Measurements from ENCODE around the gene STRN3.
"Not testable (repeated sequence)": the region's sequence is repeated elsewhere in the genome, so short reads cannot be mapped to it uniquely, and the experiment has no call there.

The STRN3 gene

DNA sequence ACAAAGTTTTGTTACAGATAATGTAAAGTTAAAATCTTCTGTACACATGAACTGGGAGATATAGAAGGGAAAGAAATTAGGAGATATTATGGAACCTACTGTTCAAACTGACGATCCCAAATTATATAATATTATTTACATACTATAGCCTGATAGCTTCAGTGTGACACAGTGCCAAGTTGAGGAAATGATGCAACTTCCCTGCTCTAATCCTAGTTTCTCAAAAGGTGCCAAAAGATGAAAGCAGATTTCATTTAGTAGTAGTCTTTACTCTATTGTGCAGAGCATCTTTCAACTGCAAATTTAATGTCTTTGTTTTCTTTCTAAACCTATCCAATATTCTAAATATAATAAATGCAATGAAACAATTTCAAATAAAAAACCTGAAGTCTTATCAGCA, 104.9 kb downstream of the STRN3 start:
- DNase-seq (ENCODE audit: extremely low read depth in 1 of 2, low read depth in 1 of 2), result no peak

- no peak for DNase-seq (ENCODE audit: extremely low read depth in 1 of 2, low read depth in 1 of 2)
These were observed 110.6 kb downstream of the STRN3 start for GRCh38 chr14:30915596-30915995.

- no peak for DNase-seq (ENCODE audit: extremely low read depth in 1 of 2, low read depth in 1 of 2)
These were observed 111.4 kb downstream of the STRN3 start for GRCh38 chr14:30914812-30915211.

- no peak for DNase-seq (ENCODE audit: extremely low read depth in 1 of 2, low read depth in 1 of 2)
These were observed 117.4 kb downstream of the STRN3 start for GRCh38 chr14:30908826-30909225.

- DNase-seq (ENCODE audit: extremely low read depth in 1 of 2, low read depth in 1 of 2), result no peak
These were observed 118.5 kb downstream of the STRN3 start for GRCh38 chr14:30907659-30908057.

DNA sequence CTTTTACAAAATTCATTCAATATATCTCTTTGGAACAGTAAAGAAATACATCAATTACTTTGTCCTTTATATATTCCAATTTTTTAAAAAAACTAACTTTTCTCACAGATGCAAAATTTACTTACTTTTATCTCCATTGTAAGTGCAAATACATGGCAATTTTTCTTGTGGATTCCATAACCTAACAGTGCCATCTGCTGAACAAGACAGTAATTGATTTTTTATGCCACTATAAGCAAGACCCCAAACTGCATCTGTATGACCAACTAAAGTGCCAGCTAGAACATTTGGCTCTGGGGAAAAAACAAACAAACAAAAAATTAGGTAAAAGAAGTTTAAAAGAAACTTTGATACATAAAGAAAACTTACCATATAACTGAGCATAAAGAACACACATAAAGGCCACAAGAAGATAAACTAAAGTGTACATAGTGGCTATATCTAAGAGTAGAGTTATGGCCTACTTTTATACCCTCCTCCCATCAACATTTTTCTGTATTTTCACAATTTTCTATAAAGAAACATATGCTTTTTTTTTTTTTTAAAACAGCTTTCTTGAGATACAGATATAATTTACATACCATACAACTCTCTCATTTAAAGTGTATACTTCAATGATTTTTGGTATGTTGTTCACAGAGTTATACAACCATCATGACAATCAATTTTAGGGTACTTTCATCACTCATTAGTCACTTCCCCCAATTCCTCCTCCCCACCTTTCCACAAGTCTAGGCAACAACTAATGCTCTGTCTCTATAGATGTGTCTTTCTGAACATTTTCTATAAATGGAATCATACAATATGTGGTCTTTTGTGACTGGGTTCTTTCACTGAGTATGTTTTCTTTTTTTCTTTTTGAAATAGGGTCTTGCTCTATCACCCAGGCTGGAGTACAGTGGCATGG, 119.2 kb downstream of the STRN3 start:
- DNase-seq (ENCODE audit: extremely low read depth in 1 of 2, low read depth in 1 of 2), result no peak

- DNase-seq (ENCODE audit: extremely low read depth in 1 of 2, low read depth in 1 of 2), result no peak
These were observed 122.7 kb downstream of the STRN3 start for GRCh38 chr14:30903285-30904124.

- not testable (repeated sequence) for DNase-seq (ENCODE audit: extremely low read depth in 1 of 2, low read depth in 1 of 2)
These were observed 129.1 kb downstream of the STRN3 start for GRCh38 chr14:30897121-30897520.

- DNase-seq (ENCODE audit: extremely low read depth in 1 of 2, low read depth in 1 of 2), result no peak
These were observed 129.7 kb downstream of the STRN3 start for GRCh38 chr14:30896435-30896834.

DNA sequence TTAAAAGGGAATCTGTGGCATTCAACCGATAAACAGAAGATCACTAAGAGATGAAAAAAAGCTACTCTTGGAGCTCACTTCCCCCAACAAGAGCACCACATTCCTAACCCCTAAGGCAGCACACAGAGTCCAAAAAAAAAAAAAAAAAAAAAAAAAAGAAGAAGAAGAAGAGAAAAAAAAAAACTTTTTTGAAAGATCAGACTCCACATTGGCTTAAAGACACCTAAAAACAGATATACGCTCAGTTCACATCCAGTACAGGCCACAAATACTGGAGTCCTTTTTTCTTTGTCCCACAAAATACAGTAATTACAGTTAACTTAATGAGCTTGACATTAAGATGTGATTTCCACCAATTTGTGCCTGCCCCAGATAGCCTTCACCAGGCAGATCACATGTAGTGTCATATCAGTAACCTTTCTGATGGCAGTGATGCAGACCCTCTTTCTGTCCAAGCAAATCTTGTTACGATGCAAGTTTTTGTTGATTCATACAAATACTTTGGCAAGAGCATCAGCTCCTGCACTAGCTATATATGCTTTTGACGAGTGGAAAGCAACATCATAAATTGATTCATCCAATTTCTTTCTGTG, 131.2 kb downstream of the STRN3 start:
- DNase-seq (ENCODE audit: extremely low read depth in 1 of 2, low read depth in 1 of 2), result no peak

- DNase-seq (ENCODE audit: extremely low read depth in 1 of 2, low read depth in 1 of 2), result no peak
These were observed 132.4 kb downstream of the STRN3 start for GRCh38 chr14:30893819-30894218.

- no peak for DNase-seq (ENCODE audit: extremely low read depth in 1 of 2, low read depth in 1 of 2)
These were observed 137.0 kb downstream of the STRN3 start for GRCh38 chr14:30889244-30889594.

DNA sequence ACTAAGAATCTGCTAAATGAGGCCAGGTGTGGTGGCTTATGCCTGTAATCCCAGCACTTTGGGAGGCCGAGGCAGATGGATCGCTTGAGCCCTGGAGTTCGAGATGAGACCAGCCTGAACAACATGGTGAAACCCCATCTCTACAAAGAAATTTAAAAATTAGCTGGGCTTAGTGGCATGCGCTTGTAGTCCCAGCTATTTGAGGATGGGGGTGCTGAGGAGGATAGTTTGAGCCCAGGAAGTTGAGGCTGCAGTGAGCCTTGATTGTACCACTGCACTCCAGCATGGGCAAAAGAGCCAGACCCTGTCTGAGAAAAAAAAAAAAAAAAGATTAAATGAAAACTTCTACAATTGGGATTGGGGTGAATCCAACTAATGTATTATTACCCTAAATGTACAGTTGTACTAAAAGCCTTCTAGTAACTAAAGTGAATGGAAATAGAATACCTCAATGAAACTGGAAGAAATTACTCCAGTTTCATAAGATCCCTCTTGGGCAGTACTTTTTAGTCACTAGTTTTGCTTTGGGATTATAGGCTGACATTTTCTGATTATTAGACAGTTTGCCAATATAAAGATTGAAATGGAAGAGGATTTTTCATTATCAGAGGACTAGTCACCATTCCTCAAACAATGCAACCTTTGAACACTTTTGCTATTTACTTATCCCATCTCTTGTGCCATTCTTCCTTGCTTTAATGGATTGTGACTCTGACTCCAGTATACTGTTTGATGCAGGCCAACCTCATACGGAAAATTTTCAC, 137.5 kb downstream of the STRN3 start:
- DNase-seq (ENCODE audit: extremely low read depth in 1 of 2, low read depth in 1 of 2), result no peak

DNA sequence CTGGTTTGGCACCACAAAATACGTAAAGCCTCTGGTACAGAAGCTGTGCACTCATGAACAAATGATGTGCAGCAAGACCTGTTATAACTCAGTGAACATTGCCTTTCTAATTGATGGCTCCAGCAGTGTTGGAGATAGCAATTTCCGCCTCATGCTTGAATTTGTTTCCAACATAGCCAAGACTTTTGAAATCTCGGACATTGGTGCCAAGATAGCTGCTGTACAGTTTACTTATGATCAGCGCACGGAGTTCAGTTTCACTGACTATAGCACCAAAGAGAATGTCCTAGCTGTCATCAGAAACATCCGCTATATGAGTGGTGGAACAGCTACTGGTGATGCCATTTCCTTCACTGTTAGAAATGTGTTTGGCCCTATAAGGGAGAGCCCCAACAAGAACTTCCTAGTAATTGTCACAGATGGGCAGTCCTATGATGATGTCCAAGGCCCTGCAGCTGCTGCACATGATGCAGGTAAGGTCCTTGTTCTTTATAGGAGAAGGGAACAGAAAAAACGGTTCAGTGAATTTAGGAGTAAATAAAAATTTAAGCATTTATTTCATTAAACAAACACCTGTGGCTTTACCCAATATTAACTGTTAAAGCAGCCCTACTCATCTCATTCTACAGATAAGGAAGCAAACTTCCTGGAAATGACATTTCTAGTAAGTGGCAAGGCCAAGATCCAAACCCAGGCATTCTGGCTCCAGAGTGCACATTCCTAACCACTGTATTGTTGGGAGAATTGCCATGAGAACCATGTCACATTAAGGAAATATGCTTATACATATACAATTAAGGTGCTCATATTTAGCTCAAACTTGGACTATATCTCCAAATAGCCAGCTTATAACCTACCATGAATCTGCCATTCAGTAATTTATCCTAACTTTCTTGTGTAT, 140.1 kb downstream of the STRN3 start:
- DNase-seq (ENCODE audit: extremely low read depth in 1 of 2, low read depth in 1 of 2), result no peak

GRCh38 chr14:30884901-30885300, 141.3 kb downstream of the STRN3 start:
- DNase-seq (ENCODE audit: extremely low read depth in 1 of 2, low read depth in 1 of 2), result no peak

DNA sequence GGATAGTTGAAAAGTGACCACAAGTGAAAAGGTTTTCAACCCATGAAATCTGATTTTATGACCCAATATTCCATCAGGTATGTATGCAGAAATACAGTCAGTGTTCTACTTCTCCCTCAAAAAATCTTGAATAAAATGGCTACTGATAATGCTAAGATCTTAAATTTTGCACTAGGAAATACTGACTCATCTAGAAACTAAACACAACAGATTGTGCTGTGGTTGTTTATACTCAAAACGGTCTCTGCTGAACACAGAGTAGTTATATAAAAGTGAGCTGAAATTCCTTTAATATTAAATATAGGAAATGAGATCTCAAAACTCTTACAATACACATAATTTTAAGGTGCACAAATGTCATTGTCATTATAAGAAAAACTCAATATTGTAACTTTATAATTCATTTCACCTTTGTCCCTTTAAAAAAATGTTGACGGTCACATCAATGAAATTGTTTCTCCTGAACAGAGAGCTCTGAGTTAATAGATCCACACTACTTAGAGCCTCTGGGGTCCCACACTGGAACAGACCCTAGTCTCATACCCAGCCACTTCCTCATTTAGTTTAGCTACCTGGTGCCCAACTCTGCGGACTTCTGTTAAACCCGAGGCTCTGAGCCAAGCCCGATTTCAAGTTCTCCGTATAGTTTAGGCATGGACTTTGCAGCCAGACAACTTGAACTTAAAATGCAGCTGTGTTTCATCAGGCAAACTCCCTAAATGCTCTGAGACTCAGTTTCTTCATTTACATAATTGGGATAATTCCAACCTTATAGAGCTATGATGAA, 142.5 kb downstream of the STRN3 start:
- no peak for DNase-seq (ENCODE audit: extremely low read depth in 1 of 2, low read depth in 1 of 2)

GRCh38 chr14:30882431-30882830, 143.7 kb downstream of the STRN3 start:
- DNase-seq (ENCODE audit: extremely low read depth in 1 of 2, low read depth in 1 of 2), result no peak

DNA sequence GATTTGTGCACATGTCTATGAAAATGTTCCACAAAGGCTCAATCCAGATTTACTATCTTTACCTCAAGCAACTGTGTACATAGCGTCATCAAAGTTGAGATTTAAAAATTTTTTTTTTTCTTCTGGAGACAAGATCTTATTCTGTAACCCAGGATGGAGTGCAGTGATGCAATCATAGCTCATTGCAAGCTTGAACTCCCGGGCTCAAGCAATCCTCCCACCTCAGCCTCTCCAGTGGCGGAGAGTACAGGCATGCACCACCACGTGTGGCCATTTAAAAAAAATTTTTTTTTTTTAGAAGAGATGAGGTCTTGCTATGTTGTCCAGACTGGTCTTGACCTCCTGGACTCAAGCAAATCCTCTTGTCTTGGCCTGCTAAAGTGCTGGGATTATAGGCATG, 149.5 kb downstream of the STRN3 start:
- DNase-seq (ENCODE audit: extremely low read depth in 1 of 2, low read depth in 1 of 2), result no peak

- DNase-seq (ENCODE audit: extremely low read depth in 1 of 2, low read depth in 1 of 2), result no peak
These were observed 150.5 kb downstream of the STRN3 start for GRCh38 chr14:30875788-30876053.

Measured in stimulated activated CD8-positive, alpha-beta memory T cell treated with anti-CD3 and anti-CD28 coated beads, Interleukin-7, amount 100 ng/mL, for 48 hours (primary cell).